Measurements from ENCODE around the gene ZBTB14. TPM values are rescaled to one million over a fixed set of nuclear protein-coding genes. Genes with fewer than 3 reads are reported as not detected.

ZBTB14 gene
- total and polyA plus RNA-seq, 2 experiments from 2014 or later: 13.8 to 17.1 TPM

DNA sequence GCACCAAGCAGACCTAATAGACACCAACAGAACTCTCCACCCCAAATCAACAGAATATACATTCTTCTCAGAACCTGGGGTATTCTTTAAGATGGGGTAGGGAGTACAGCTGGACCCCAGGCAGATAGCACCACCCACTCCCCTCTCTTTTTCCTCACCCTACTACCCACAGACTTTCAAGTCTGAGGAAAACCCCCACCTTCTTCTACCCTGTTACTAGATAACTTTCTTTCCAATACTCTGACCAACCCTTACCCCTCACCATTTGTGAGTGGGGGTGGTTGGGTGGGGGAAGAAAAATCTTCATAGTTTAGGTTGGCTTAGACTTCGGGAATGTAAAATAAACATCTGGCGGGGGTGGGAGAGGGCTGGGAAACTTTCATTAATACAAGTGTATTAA, 20.3 kb upstream of the ZBTB14 start:
- TF ChIP-seq, protein P1, sequence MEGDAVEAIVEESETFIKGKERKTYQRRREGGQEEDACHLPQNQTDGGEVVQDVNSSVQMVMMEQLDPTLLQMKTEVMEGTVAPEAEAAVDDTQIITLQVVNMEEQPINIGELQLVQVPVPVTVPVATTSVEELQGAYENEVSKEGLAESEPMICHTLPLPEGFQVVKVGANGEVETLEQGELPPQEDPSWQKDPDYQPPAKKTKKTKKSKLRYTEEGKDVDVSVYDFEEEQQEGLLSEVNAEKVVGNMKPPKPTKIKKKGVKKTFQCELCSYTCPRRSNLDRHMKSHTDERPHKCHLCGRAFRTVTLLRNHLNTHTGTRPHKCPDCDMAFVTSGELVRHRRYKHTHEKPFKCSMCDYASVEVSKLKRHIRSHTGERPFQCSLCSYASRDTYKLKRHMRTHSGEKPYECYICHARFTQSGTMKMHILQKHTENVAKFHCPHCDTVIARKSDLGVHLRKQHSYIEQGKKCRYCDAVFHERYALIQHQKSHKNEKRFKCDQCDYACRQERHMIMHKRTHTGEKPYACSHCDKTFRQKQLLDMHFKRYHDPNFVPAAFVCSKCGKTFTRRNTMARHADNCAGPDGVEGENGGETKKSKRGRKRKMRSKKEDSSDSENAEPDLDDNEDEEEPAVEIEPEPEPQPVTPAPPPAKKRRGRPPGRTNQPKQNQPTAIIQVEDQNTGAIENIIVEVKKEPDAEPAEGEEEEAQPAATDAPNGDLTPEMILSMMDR (IDR thresholded peaks at IDR 0.05; ENCODE audit: low read depth, low read length): no peak
- DNase-seq (ENCODE audit: low read depth in 1 of 2, low spot score in 1 of 2): no peak
- Histone ChIP-seq H3K9me3 (ENCODE audit: low read depth) (no peaks in the 10 kb centered on the region), H3K36me3 (no peaks in the 10 kb centered on the region), H3K4me1 (ENCODE audit: low read depth) (no peaks in the 10 kb centered on the region), H3K27ac (no peak overlapping the region), H3K4me3 (no peak overlapping the region), H3K27me3 (no peaks in the 10 kb centered on the region)

DNA sequence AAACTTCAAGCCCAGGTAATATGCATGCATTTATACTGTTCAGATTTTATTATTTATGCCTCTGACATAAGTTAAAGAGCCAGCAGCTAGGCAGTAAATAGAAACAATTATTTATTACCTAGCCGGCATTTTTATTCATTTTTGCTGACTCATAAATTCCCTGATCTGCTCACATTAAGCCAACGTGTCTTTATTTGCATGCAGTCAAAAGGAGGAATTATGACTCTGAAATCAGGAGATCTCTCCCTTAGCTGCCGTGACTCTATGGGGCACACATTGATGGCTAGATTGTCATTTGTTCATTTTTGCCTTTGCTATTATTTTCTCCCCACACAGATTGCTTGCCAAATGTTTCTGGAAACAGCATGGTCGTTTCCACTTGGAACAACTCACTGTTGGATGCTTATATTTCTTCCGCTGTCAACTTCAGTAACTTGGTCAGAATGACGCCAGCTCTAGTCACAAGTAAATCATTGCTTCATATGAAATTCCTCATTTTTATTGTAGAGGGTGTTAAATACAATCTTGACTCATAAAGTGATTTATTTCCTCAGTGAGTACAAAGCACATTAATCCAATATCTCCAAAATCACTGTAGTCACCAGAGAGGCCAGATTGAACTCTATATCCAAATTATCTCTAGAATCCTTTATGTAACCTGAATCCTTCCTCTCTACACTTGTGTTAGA, 15.9 kb upstream of the ZBTB14 start:
- Histone ChIP-seq H3K4me3 (no peak overlapping the region), H3K27me3 (no peaks in the 10 kb centered on the region), H3K4me1 (ENCODE audit: low read depth) (no peaks in the 10 kb centered on the region), H3K27ac (no peak overlapping the region), H3K36me3 (no peaks in the 10 kb centered on the region), H3K9me3 (ENCODE audit: low read depth) (no peaks in the 10 kb centered on the region)
- DNase-seq (ENCODE audit: low read depth in 1 of 2, low spot score in 1 of 2): peak in 1 of 2 donors; percentile 3
- TF ChIP-seq, protein P1 (IDR thresholded peaks at IDR 0.05; ENCODE audit: low read depth, low read length): no peak

DNA sequence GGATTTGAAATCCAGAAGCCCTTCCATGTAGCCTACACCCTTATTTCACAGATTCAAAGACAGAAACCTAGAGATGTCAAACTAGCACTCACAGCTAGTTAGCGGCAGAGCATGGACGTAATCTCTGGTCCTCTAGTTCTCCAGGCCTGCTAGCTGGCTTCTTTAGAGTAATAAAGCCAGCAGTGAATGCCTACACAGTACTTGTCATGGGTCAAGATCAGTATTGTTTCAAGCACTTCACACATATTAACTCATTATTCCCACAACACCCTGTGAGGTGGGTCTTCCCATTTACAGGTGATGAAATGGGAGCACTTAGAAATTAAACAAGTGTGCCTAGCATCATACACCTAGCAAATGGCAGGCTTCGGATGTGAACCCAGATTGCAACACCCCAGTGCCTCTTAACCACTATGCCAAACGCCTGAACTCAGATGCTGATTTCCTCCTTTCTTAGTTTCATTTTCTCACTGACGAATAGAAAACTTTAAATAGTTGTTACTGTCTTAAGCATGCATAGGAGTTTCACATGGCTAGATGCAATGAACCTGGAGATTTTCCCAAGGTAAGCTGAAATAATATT, 14.5 kb upstream of the ZBTB14 start:
- TF ChIP-seq, protein P1 (IDR thresholded peaks at IDR 0.05; ENCODE audit: low read depth, low read length): no peak
- H3K9me3 ChIP-seq (ENCODE audit: low read depth): no peaks in the 10 kb centered on the region
- no peak overlapping the region for H3K4me3 ChIP-seq
- H3K4me1 ChIP-seq (ENCODE audit: low read depth): no peaks in the 10 kb centered on the region
- no peaks in the 10 kb centered on the region for H3K27me3 ChIP-seq
- no peak overlapping the region for H3K27ac ChIP-seq
- H3K36me3 ChIP-seq: no peaks in the 10 kb centered on the region
- no peak for DNase-seq (ENCODE audit: low read depth in 1 of 2, low spot score in 1 of 2)

DNA sequence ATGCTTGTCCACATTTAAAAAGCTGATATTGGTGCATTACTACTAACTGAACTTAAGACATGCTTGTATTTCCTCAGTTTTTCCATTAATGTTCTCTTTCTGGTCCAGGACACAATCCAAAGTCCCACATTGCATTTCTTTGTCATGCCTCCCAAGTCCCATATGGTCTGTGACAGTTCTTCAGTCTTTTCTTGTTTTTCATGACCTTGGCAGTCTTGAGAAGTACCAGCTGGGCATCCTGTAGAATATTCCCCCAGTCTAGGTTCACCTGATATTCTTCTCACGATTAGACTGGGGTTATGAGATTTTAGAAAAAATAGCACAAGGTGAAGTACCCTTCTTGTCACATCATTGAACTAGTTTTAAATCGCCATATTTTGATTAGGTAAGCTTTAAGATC, 10.3 kb upstream of the ZBTB14 start:
- Histone ChIP-seq H3K9me3 (ENCODE audit: low read depth) (no peaks in the 10 kb centered on the region), H3K27me3 (peaks cover 8% of the 10 kb centered on the region), H3K4me3 (no peak overlapping the region), H3K27ac (no peak overlapping the region), H3K4me1 (ENCODE audit: low read depth) (no peaks in the 10 kb centered on the region), H3K36me3 (no peaks in the 10 kb centered on the region)
- TF ChIP-seq, protein P1 (IDR thresholded peaks at IDR 0.05; ENCODE audit: low read depth, low read length): no peak
- no peak for DNase-seq (ENCODE audit: low read depth in 1 of 2, low spot score in 1 of 2)

DNA sequence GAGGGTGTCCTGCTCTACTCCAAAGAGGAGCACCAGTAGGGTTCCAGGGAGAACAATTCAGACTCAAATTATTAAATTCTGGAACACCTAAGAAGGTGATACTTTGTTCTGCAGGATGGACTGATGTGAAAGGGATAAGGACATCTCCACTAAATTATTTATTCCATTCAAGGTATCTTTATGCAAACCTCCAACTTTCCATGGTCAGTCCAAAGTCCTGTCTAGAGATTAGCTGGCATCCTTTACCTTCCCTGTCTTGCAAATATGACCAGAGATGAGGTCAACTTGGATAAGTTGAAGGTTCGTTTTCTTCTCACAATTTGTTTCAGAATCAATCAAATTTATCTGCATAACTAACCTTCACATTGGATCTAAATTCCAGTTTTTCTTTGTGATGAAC, 8.7 kb upstream of the ZBTB14 start:
- no peak for DNase-seq (ENCODE audit: low read depth in 1 of 2, low spot score in 1 of 2)
- Histone ChIP-seq H3K27ac (no peak overlapping the region), H3K9me3 (ENCODE audit: low read depth) (no peaks in the 10 kb centered on the region), H3K36me3 (no peaks in the 10 kb centered on the region), H3K4me3 (no peak overlapping the region), H3K4me1 (ENCODE audit: low read depth) (no peaks in the 10 kb centered on the region), H3K27me3 (peaks cover 8% of the 10 kb centered on the region)
- TF ChIP-seq, protein P1 (IDR thresholded peaks at IDR 0.05; ENCODE audit: low read depth, low read length): no peak
